ENCODE measurements around the gene SNN.

GRCh38 chr16:11686713-11687380, 18.6 kb downstream of the SNN start:
- TF ChIP-seq, protein P1, sequence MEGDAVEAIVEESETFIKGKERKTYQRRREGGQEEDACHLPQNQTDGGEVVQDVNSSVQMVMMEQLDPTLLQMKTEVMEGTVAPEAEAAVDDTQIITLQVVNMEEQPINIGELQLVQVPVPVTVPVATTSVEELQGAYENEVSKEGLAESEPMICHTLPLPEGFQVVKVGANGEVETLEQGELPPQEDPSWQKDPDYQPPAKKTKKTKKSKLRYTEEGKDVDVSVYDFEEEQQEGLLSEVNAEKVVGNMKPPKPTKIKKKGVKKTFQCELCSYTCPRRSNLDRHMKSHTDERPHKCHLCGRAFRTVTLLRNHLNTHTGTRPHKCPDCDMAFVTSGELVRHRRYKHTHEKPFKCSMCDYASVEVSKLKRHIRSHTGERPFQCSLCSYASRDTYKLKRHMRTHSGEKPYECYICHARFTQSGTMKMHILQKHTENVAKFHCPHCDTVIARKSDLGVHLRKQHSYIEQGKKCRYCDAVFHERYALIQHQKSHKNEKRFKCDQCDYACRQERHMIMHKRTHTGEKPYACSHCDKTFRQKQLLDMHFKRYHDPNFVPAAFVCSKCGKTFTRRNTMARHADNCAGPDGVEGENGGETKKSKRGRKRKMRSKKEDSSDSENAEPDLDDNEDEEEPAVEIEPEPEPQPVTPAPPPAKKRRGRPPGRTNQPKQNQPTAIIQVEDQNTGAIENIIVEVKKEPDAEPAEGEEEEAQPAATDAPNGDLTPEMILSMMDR (IDR thresholded peaks at IDR 0.05; ENCODE audit: low read depth, low read length, poor library complexity, severe bottlenecking): no peak
- no peak for TF ChIP-seq EZH2phosphoT487 (IDR thresholded peaks at IDR 0.05; ENCODE audit: borderline replicate concordance, low read length)

All from DOHH2 (cell line).